PC-9 (cell line): ENCODE data around the gene GIGYF2. TPM values are rescaled to one million over a fixed set of nuclear protein-coding genes. Genes with fewer than 3 reads are reported as not detected.

Experiments used
- BruUV-seq: library from RNA; stranded (reverse); fragments of 400-500 nt; replicated peaks from 2 replicates; lab custom pipeline; 2021; lab: Mats Ljungman, UMichigan
- CTCF ChIA-PET: fragments of 300-600 bp; sonication (Branson Sonifier 250); formaldehyde crosslinking; loops from one replicate; lab custom pipeline; 2022; ENCODE audit warnings: antibody characterized with exemption; lab: Charles Lee
- POLR2A ChIA-PET: fragments of 300-600 bp; sonication (Branson Sonifier 250); formaldehyde crosslinking; loops from one replicate; lab custom pipeline; 2022; ENCODE audit warnings: antibody characterized with exemption; ENCODE audit not compliant: unreplicated experiment; lab: Charles Lee
- DNase-seq, 2 experiments: peaks; one replicate each; pipeline versions ENCODE4 v3.0.0 to v3.0.0-alpha.2; 2015 to 2022; ENCODE audit warnings: mixed read lengths in 1 of 2
- H2AFZ ChIP-seq: fragments of 200-600 bp; sonication (generic); 2 replicates; pipeline ENCODE4 v1.8.1; 2017; ENCODE audit warnings: antibody characterized with exemption
- H3F3A ChIP-seq: fragments of 200-600 bp; sonication (generic); 2 replicates; pipeline ENCODE4 v1.8.1; 2017; ENCODE audit warnings: antibody characterized with exemption, mild to moderate bottlenecking, low read depth; ENCODE audit not compliant: insufficient read depth
- H3K27ac ChIP-seq: fragments of 200-600 bp; sonication (generic); 2 replicates; pipeline ENCODE4 v1.6.1; 2016; ENCODE audit warnings: mixed run types
- H3K27me3 ChIP-seq: fragments of 200-600 bp; sonication (generic); 2 replicates; pipeline ENCODE4 v1.6.1; 2016; ENCODE audit warnings: low read depth, mixed run types; ENCODE audit not compliant: insufficient read depth
- H3K36me3 ChIP-seq: fragments of 200-600 bp; sonication (generic); 2 replicates; pipeline ENCODE4 v1.6.1; 2016; ENCODE audit warnings: low read depth, mixed run types
- H3K4me1 ChIP-seq: fragments of 200-600 bp; sonication (generic); replicated peaks from 2 replicates; pipeline ENCODE4 v1.6.1; 2016; ENCODE audit warnings: mixed run types; ENCODE audit not compliant: insufficient read depth
- H3K4me2 ChIP-seq: fragments of 200-600 bp; sonication (generic); 2 replicates; pipeline ENCODE4 v1.6.1; 2017; ENCODE audit warnings: mixed run types
- H3K4me3 ChIP-seq: fragments of 200-600 bp; sonication (generic); 2 replicates; pipeline ENCODE4 v1.6.1; 2016; ENCODE audit warnings: mixed run types
- H3K79me2 ChIP-seq: fragments of 200-600 bp; sonication (generic); 2 replicates; pipeline ENCODE4 v1.6.1; 2017; ENCODE audit warnings: low read depth, mixed run types
- H3K9me2 ChIP-seq: fragments of 200-600 bp; sonication (generic); 2 replicates; pipeline ENCODE4 v1.8.1; 2017; ENCODE audit warnings: mild to moderate bottlenecking; ENCODE audit not compliant: insufficient read depth
- H3K9me3 ChIP-seq: fragments of 200-600 bp; sonication (generic); 2 replicates; pipeline ENCODE4 v1.8.1; 2016; ENCODE audit warnings: low read depth; ENCODE audit not compliant: insufficient read depth
- H4K20me1 ChIP-seq: fragments of 200-600 bp; sonication (generic); 2 replicates; pipeline ENCODE4 v1.8.1; 2017; ENCODE audit not compliant: insufficient read depth
- EZH2 ChIP-seq: fragments of 200-600 bp; sonication (generic); IDR thresholded peaks from 2 replicates; pipeline ENCODE4 v1.8.0; 2017; ENCODE audit warnings: antibody characterized with exemption, low read depth
- intact Hi-C: fragments of 100-400 bp; cut with micrococcal nuclease; formaldehyde crosslinking; loops from one replicate; pipeline ENCODE4 v1.10.0; 2022; ENCODE audit not compliant: unreplicated experiment
- total RNA-seq: library from RNA; stranded (reverse); gene quantifications from 2 replicates; pipeline ENCODE4 v1.2.3, GENCODE V29; 2021
- TF ChIP-seq, protein P1 (sequence below): fragments of 200-600 bp; sonication (generic); conservative IDR thresholded peaks from 2 replicates; pipeline ENCODE4 v1.6.1; 2017; ENCODE audit warnings: mixed run types, antibody characterized with exemption, mild to moderate bottlenecking, moderate library complexity

Gene GIGYF2
- total RNA-seq, 1 experiment from 2014 or later = 86.4 TPM

DNA sequence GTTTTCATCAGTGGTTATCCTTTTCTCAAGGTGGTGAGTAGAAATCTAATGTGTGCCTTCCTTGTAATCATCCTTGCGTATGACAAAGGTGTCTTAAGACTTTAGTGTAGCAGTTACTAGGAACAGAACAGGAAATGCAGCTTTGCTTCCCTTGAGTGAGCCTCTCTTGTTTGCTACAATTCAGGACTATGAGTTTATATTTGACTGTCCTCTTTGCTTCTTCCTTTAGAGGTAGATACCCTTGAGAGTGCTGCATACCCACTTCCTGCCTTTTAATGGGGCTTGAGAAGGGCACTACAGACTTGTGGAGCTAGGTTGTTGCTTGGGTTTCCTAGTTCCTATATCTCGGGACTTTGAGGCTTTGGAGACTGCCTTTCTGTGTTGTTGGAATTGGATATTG, 75.4 kb downstream of the GIGYF2 start:
- no peak overlapping the region for H3K4me3 ChIP-seq
- H3K79me2 ChIP-seq = no peaks in the 10 kb centered on the region
- no peak for DNase-seq
- H3K4me1 ChIP-seq = peaks cover 16% of the 10 kb centered on the region
- BruUV-seq = no TSS peak
- H3K36me3 ChIP-seq = peaks cover 69% of the 10 kb centered on the region
- H3F3A ChIP-seq = peaks cover 23% of the 10 kb centered on the region
- no peak for TF ChIP-seq EZH2
- TF ChIP-seq, protein P1, sequence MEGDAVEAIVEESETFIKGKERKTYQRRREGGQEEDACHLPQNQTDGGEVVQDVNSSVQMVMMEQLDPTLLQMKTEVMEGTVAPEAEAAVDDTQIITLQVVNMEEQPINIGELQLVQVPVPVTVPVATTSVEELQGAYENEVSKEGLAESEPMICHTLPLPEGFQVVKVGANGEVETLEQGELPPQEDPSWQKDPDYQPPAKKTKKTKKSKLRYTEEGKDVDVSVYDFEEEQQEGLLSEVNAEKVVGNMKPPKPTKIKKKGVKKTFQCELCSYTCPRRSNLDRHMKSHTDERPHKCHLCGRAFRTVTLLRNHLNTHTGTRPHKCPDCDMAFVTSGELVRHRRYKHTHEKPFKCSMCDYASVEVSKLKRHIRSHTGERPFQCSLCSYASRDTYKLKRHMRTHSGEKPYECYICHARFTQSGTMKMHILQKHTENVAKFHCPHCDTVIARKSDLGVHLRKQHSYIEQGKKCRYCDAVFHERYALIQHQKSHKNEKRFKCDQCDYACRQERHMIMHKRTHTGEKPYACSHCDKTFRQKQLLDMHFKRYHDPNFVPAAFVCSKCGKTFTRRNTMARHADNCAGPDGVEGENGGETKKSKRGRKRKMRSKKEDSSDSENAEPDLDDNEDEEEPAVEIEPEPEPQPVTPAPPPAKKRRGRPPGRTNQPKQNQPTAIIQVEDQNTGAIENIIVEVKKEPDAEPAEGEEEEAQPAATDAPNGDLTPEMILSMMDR = no peak
- ChIA-PET CTCF (no interaction called here), POLR2A (no interaction called here)
- no peak overlapping the region for H3K27ac ChIP-seq
- H3K27me3 ChIP-seq = no peaks in the 10 kb centered on the region
- no peaks in the 10 kb centered on the region for H3K9me3 ChIP-seq
- H3K4me2 ChIP-seq = no peak overlapping the region
- no peaks in the 10 kb centered on the region for H3K9me2 ChIP-seq
- peaks cover 14% of the 10 kb centered on the region; the same call in 1 of the 2 replicates for H4K20me1 ChIP-seq
- H2AFZ ChIP-seq = no peak overlapping the region
- intact Hi-C loops = no loop called here

DNA sequence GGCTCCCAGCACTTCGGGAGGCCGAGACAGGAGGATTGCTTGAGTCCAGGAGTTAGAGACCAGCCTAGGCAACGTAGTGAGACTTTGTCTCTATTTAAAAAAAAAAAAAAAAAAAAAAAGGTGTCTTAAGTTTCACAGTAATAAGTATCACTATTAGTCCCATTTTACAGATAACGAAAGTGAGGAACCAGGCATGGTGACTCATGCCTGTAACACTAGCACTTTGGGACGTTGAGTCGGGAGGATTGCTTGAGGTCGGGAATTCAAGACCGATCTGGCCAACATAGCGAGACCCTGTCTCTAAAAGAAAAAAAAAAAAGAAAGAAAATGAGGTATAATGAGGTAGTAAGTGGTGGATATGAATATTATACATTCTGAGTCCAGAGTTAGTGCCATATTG, 76.7 kb downstream of the GIGYF2 start:
- BruUV-seq = no TSS peak
- ChIA-PET POLR2A (no interaction called here), CTCF (no interaction called here)
- intact Hi-C loops = no loop called here
- no peak overlapping the region for H3K4me2 ChIP-seq
- no peaks in the 10 kb centered on the region for H3K9me2 ChIP-seq
- no peaks in the 10 kb centered on the region for H3K9me3 ChIP-seq
- H3K79me2 ChIP-seq = no peaks in the 10 kb centered on the region
- TF ChIP-seq, protein P1 = no peak
- TF ChIP-seq EZH2 = no peak
- peaks cover 6% of the 10 kb centered on the region; the same call in 1 of the 2 replicates for H4K20me1 ChIP-seq
- H3K4me3 ChIP-seq = no peak overlapping the region
- H2AFZ ChIP-seq = no peak overlapping the region
- peaks cover 16% of the 10 kb centered on the region for H3K4me1 ChIP-seq
- no peaks in the 10 kb centered on the region for H3K27me3 ChIP-seq
- H3K27ac ChIP-seq = no peak overlapping the region
- H3K36me3 ChIP-seq = peaks cover 60% of the 10 kb centered on the region
- peaks cover 23% of the 10 kb centered on the region for H3F3A ChIP-seq
- DNase-seq = no peak

DNA sequence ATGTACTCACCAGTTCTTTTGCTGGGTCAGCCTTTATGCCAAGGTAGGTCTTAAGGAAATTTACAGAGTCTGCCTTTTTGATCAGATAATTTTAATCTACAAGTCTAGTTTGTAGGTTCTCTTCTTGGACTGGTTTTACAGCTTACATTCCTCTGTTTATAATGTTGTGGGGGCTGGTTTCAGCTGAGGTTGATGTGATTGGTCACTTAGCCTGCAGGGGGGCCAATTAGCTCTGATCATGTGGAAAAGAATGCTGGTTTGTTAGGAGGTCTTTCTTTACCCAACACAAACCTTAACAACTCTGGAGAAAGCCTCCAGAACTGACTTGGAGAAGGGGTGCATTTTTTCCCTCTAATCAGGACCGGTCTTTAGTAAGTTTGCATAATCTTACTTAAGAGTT, 79.3 kb downstream of the GIGYF2 start, which contains the start of gene KCNJ13:
Gene KCNJ13 (minus strand): TSS at position 131 of the 400 bp plus-strand sequence. CDS start 5,203 bp downstream, outside the sequence.
- BruUV-seq = no TSS peak
- POLR2A ChIA-PET = interaction anchor here (0.6 kb wide), 1 partner anchor 757 kb away, joined by 6 read pairs; no protein-coding TSS in a partner anchor
- peak in 1 of 2 experiments; percentile 72 for DNase-seq

More for the DNA sequence above, 79.3 kb downstream of the GIGYF2 start, which contains the start of gene KCNJ13:
- H3K36me3 ChIP-seq = peaks cover 38% of the 10 kb centered on the region
- peaks cover 22% of the 10 kb centered on the region for H3K4me1 ChIP-seq
- CTCF ChIA-PET = no interaction called here
- no peak within 1 kb of the TSS for H3K4me2 ChIP-seq
- H3K9me2 ChIP-seq = no peaks in the 10 kb centered on the region; the same call in 1 of the 2 replicates
- no peak within 1 kb of the TSS for H2AFZ ChIP-seq
- H4K20me1 ChIP-seq = no peaks in the 10 kb centered on the region
- H3K9me3 ChIP-seq = no peaks in the 10 kb centered on the region
- no peaks in the 10 kb centered on the region for H3K27me3 ChIP-seq
- no peak within 1 kb of the TSS for H3K4me3 ChIP-seq
- no peaks in the 10 kb centered on the region for H3K79me2 ChIP-seq
- peaks cover 34% of the 10 kb centered on the region for H3F3A ChIP-seq
- TF ChIP-seq EZH2 = no peak
- TF ChIP-seq, protein P1 = no peak
- H3K27ac ChIP-seq = peak within 1 kb of the TSS; percentile 16; the same call in 1 of the 2 replicates
- intact Hi-C loops = no loop called here
